Neuronal stem cell (in vitro differentiated cells): ENCODE data around the gene KRT5.

Experiments
- DNase-seq: peaks from one replicate; pipeline ENCODE4 v3.0.0-alpha.2; 2013; ENCODE audit warnings: low spot score
- H2AFZ ChIP-seq: one replicate; pipeline ENCODE4 v1.6.1; 2013; ENCODE audit warnings: mild to moderate bottlenecking, low read length, inconsistent platforms
- H2AK5ac ChIP-seq: 2 replicates; pipeline ENCODE4 v1.6.1; 2013; ENCODE audit warnings: low read depth, mild to moderate bottlenecking, inconsistent platforms, low read length, moderate library complexity, mixed read lengths
- H2BK120ac ChIP-seq: 2 replicates; pipeline ENCODE4 v1.6.1; 2013; ENCODE audit warnings: low read depth, mild to moderate bottlenecking, inconsistent platforms, low read length, moderate library complexity, mixed read lengths
- H2BK12ac ChIP-seq: one replicate; pipeline ENCODE4 v1.6.1; 2013; ENCODE audit warnings: low read length, inconsistent platforms
- H2BK15ac ChIP-seq: 2 replicates; pipeline ENCODE4 v1.6.1; 2013; ENCODE audit warnings: mild to moderate bottlenecking, low read length, inconsistent platforms, mixed read lengths
- H2BK5ac ChIP-seq: one replicate; pipeline ENCODE4 v1.6.1; 2013; ENCODE audit warnings: inconsistent platforms, mild to moderate bottlenecking, low read length, moderate library complexity
- H3K14ac ChIP-seq: one replicate; pipeline ENCODE4 v1.6.1; 2013; ENCODE audit warnings: low read length, inconsistent platforms
- H3K18ac ChIP-seq: 2 replicates; pipeline ENCODE4 v1.6.1; 2013; ENCODE audit warnings: low read length, inconsistent platforms
- H3K23ac ChIP-seq: 2 replicates; pipeline ENCODE4 v1.6.1; 2013; ENCODE audit warnings: low read depth, mild to moderate bottlenecking, mixed read lengths, low read length, inconsistent platforms; ENCODE audit not compliant: poor library complexity
- H3K27ac ChIP-seq: replicated peaks from 3 replicates; pipeline ENCODE4 v1.5.1; 2013; ENCODE audit warnings: low read length, inconsistent platforms
- H3K27me3 ChIP-seq, 3 experiments: 2 replicates each; pipeline ENCODE4 v1.6.1; 2013; ENCODE audit warnings: low read length in 3 of 3, mild to moderate bottlenecking in 2 of 3, inconsistent platforms in 1 of 3, low read depth in 1 of 3, mixed read lengths in 1 of 3, moderate library complexity in 1 of 3; ENCODE audit not compliant: control insufficient read depth in 3 of 3, insufficient read depth in 3 of 3
- H3K36me3 ChIP-seq, 2 donors: replicated peaks in 1 of 2; 2 replicates each; pipeline ENCODE4 v1.6.1; 2013; ENCODE audit warnings: low read length in 2 of 2; ENCODE audit not compliant: control insufficient read depth in 2 of 2, insufficient read depth in 2 of 2
- H3K4ac ChIP-seq: 2 replicates; pipeline ENCODE4 v1.6.1; 2013; ENCODE audit warnings: inconsistent platforms, mild to moderate bottlenecking, low read length, moderate library complexity
- H3K4me1 ChIP-seq, 2 donors: 1 replicate in 1 of 2; 2 replicates in 1 of 2; pipeline ENCODE4 v1.6.1; 2013; ENCODE audit warnings: low read length in 2 of 2, low read depth in 1 of 2; ENCODE audit not compliant: control insufficient read depth in 2 of 2, insufficient read depth in 1 of 2
- H3K4me2 ChIP-seq: one replicate; pipeline ENCODE4 v1.6.1; 2013; ENCODE audit warnings: mild to moderate bottlenecking, low read length, inconsistent platforms; ENCODE audit not compliant: insufficient read depth, poor library complexity, severe bottlenecking
- H3K4me3 ChIP-seq, 2 donors: 2 replicates each; pipeline ENCODE4 v1.5.1; 2013; ENCODE audit warnings: low read length in 2 of 2, mild to moderate bottlenecking in 2 of 2, inconsistent platforms in 1 of 2, moderate library complexity in 1 of 2
- H3K79me1 ChIP-seq: one replicate; pipeline ENCODE4 v1.6.1; 2013; ENCODE audit warnings: low read depth, mild to moderate bottlenecking, inconsistent platforms, low read length, moderate library complexity
- H3K9ac ChIP-seq: one replicate; pipeline ENCODE4 v1.6.1; 2013; ENCODE audit warnings: mild to moderate bottlenecking, low read depth, low read length, inconsistent platforms; ENCODE audit not compliant: poor library complexity
- H3K9me3 ChIP-seq, 2 donors: replicated peaks in 1 of 2; 2 replicates each; pipeline versions ENCODE3 to v1.6.1; 2013; ENCODE audit warnings: low read length in 2 of 2, mild to moderate bottlenecking in 2 of 2, inconsistent platforms in 1 of 2, low read depth in 1 of 2, mixed read lengths in 1 of 2, moderate library complexity in 1 of 2; ENCODE audit not compliant: control insufficient read depth in 2 of 2, insufficient read depth in 1 of 2
- H4K8ac ChIP-seq: one replicate; pipeline ENCODE4 v1.6.1; 2013; ENCODE audit warnings: low read depth, mild to moderate bottlenecking, inconsistent platforms, low read length, moderate library complexity
- H4K91ac ChIP-seq: one replicate; pipeline ENCODE4 v1.6.1; 2013; ENCODE audit warnings: low read length, low read depth, mild to moderate bottlenecking, inconsistent platforms; ENCODE audit not compliant: poor library complexity
- WGBS, 2 donors: extraction: QIAGEN DNeasy Blood & Tissue Kit; methylation state at CpG; one replicate each; pipeline ENCODE4 v1.1.7; 2013; ENCODE audit warnings: missing lambda C conversion rate in 2 of 2, mixed read lengths in 1 of 2; ENCODE audit not compliant: insufficient read length in 2 of 2, insufficient replicate concordance in 1 of 2; ENCODE audit errors: extremely low coverage in 2 of 2; 5-methylcytosine and 5-hydroxymethylcytosine counted together

KRT5 gene

DNA sequence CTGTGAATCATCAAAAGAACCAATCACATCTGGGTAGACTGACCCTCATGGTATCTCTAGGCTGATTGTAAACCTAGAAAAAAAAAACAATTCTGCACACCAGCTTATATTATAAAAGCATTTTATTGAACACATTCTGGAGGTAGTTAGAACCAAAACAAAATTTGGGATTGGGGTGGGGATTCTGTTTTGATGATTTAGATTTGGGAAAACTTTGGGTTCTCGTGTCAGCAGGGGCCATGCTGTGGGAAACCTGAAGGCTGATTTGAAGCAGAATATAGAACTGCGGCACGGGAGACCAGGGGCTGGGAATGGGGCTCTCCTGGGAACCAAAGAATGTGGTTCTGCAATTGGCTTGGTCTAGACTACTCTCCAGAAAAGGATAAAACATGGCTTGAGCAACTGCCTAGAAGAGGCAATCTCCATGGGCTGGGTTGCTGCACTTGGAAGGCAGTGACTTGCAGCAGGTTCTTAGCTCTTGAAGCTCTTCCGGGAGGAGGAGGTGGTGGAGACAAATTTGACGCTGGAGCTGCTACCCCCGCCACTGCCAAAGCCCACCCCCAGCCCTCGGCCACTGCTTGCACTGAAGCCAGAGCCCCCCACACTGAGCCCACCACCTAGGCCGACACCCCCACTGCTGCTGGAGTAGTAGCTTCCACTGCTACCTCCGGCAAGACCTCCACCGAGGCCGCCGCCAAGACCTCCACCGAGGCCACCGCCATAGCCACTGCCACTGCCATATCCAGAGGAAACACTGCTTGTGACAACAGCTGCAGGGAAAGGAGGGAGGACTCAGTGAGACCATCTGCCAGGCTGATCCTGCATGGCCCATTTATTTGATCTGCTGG lies 5.5 kb downstream of the KRT5 start:
- no peak overlapping the region for H3K4me3 ChIP-seq
- H3K9me3 ChIP-seq = no peaks in the 10 kb centered on the region
- H3K4me1 ChIP-seq = no peaks in the 10 kb centered on the region
- peak overlapping the region; percentile 19 for H2AK5ac ChIP-seq
- no CpG with 5 or more reads among the region's 14 CpGs for WGBS, 2 donors
- no peak overlapping the region for H3K4me2 ChIP-seq
- DNase-seq = no peak
- no peak overlapping the region for H3K4ac ChIP-seq
- no peak overlapping the region for H2BK120ac ChIP-seq
- peak overlapping the region; percentile 48 for H3K23ac ChIP-seq
- no peaks in the 10 kb centered on the region for H3K27me3 ChIP-seq
- no peaks in the 10 kb centered on the region for H3K36me3 ChIP-seq
- no peak overlapping the region for H2AFZ ChIP-seq
- H3K79me1 ChIP-seq = no peaks in the 10 kb centered on the region
- no peak overlapping the region for H4K91ac ChIP-seq
- H2BK15ac ChIP-seq = no peak overlapping the region
- H4K8ac ChIP-seq = no peak overlapping the region
- H3K14ac ChIP-seq = no peak overlapping the region
- H2BK12ac ChIP-seq = no peak overlapping the region
- H3K9ac ChIP-seq = peak overlapping the region; percentile 54
- no peak overlapping the region for H3K27ac ChIP-seq
- peak overlapping the region; percentile 24 for H3K18ac ChIP-seq
- H2BK5ac ChIP-seq = no peak overlapping the region

DNA sequence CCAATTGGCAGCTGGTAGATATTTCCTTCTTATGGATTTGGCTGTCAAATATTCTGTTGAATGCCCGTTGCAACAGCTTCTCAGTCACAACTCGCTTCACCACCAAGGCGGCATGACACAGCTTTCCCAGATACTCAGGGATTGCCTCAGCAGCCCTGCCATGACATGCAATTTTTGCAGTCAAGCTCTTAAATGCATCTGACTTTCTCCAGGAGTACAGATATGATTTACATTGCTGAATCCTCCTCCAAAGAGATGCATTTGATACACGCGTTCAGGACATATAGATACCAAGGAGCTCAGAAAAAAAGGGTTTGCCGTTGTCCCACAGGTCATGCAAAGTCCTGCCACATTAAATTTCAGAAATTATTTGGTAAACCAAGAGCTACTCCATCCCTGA lies 6.5 kb downstream of the KRT5 start:
- H3K9me3 ChIP-seq = no peaks in the 10 kb centered on the region

DNA sequence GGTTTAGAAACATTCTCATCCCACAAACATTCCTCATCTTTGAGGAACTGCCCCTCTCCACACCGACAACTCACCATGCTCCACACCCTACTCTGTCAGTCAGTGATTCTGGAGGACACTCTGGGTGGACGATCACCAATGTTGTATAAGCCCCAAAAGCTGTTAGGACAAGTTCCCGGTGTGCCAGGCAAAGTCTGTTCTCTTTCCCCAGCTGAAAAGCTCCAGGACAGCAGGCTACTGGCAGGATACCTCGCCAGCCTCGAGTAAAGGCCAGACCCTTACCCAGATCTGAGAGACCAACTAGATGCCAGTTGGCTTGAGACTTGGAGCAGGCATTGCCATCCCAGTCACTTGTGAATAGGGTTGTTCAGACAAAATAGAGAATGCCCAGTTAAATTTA lies 12.0 kb downstream of the KRT5 start:
- Histone ChIP-seq H3K14ac (no peak overlapping the region), H2AFZ (no peak overlapping the region), H2AK5ac (no peak overlapping the region), H2BK5ac (no peak overlapping the region), H3K27ac (no peak overlapping the region), H3K9ac (no peak overlapping the region), H3K79me1 (no peaks in the 10 kb centered on the region), H3K4ac (no peak overlapping the region), H3K4me1 (no peaks in the 10 kb centered on the region), H3K27me3 (no peaks in the 10 kb centered on the region), H3K4me3 (no peak overlapping the region), H4K91ac (no peak overlapping the region), H2BK15ac (no peak overlapping the region), H3K18ac (peak overlapping the region; percentile 40), H3K4me2 (no peak overlapping the region), H3K9me3 (no peaks in the 10 kb centered on the region), H3K23ac (no peak overlapping the region), H4K8ac (no peak overlapping the region), H2BK120ac (no peak overlapping the region), H3K36me3 (no peaks in the 10 kb centered on the region), H2BK12ac (no peak overlapping the region)
- WGBS, 2 donors = no CpG with 5 or more reads among the region's 5 CpGs
- DNase-seq = no peak

More for the DNA sequence above, 6.5 kb downstream of the KRT5 start:
- Histone ChIP-seq H3K27me3 (no peaks in the 10 kb centered on the region), H3K79me1 (no peaks in the 10 kb centered on the region), H2BK120ac (no peak overlapping the region), H3K4me2 (no peak overlapping the region), H3K36me3 (no peaks in the 10 kb centered on the region), H3K14ac (no peak overlapping the region), H2AFZ (no peak overlapping the region), H3K4ac (no peak overlapping the region), H3K9ac (no peak overlapping the region), H2AK5ac (no peak overlapping the region), H4K8ac (no peak overlapping the region), H2BK12ac (no peak overlapping the region), H3K4me3 (no peak overlapping the region), H3K27ac (no peak overlapping the region), H2BK5ac (no peak overlapping the region), H3K18ac (no peak overlapping the region), H3K4me1 (no peaks in the 10 kb centered on the region), H3K23ac (no peak overlapping the region), H2BK15ac (no peak overlapping the region), H4K91ac (no peak overlapping the region)
- no CpG with 5 or more reads among the region's 6 CpGs for WGBS, 2 donors
- no peak for DNase-seq

DNA sequence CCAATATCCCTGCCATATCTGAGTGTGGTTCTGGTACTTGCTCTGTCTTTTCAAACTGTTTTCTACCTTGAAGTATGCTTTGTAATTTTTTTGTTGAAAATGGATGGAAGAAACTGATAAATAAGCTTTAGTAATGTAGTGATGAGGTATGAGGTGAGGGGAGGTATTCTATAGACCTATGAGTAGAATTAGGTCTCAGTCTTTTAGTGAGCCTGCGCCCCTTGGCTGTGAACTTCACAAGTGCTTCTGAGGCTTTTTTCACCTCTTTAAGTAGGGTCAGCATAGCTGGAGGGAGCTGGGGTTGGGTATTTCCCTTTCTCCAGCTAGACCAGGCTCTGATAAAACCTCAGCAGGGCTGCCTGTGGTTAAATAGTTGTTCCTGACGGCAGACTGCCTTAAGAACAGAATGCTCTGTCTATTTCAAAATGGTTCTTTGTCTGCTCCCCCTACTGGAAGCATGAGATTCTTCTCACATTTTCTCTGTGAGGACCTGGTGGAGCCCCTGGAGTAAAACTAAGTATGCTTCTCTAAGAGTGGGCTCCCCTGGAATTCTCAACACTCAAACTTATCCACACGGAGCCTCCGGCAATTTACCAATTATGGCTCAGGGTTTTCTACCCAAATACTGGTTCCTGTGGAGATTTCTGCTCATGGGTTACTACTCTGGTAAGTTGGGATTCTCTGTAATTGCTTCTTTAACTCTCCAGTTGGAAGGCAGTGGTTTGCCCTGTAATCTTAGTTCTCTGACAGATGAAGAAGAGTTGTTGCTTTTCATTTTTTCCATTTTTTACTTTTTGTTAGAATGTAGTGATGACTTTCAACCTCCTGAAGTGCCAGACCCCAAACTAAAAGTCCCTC lies 13.1 kb downstream of the KRT5 start:
- H3K4me3 ChIP-seq = no peak overlapping the region
- H3K36me3 ChIP-seq = no peaks in the 10 kb centered on the region
- H2BK120ac ChIP-seq = no peak overlapping the region
- no peak overlapping the region for H2BK5ac ChIP-seq
- peak overlapping the region; percentile 63 for H2AFZ ChIP-seq
- no peak overlapping the region for H2BK12ac ChIP-seq
- no peak overlapping the region for H4K91ac ChIP-seq
- H3K23ac ChIP-seq = no peak overlapping the region
- H2AK5ac ChIP-seq = no peak overlapping the region
- no peak overlapping the region for H3K9ac ChIP-seq
- H2BK15ac ChIP-seq = no peak overlapping the region
- DNase-seq = peak; percentile 15
- no peak overlapping the region for H4K8ac ChIP-seq
- no peak overlapping the region for H3K18ac ChIP-seq
- H3K9me3 ChIP-seq = no peaks in the 10 kb centered on the region
- H3K14ac ChIP-seq = no peak overlapping the region
- no CpG with 5 or more reads among the region's 4 CpGs for WGBS, 2 donors
- H3K27me3 ChIP-seq = no peaks in the 10 kb centered on the region
- no peaks in the 10 kb centered on the region for H3K4me1 ChIP-seq
- no peaks in the 10 kb centered on the region for H3K79me1 ChIP-seq
- H3K27ac ChIP-seq = no peak overlapping the region
- no peak overlapping the region for H3K4ac ChIP-seq
- H3K4me2 ChIP-seq = no peak overlapping the region
